ENCODE data around the gene BACH1.

Gene BACH1

DNA sequence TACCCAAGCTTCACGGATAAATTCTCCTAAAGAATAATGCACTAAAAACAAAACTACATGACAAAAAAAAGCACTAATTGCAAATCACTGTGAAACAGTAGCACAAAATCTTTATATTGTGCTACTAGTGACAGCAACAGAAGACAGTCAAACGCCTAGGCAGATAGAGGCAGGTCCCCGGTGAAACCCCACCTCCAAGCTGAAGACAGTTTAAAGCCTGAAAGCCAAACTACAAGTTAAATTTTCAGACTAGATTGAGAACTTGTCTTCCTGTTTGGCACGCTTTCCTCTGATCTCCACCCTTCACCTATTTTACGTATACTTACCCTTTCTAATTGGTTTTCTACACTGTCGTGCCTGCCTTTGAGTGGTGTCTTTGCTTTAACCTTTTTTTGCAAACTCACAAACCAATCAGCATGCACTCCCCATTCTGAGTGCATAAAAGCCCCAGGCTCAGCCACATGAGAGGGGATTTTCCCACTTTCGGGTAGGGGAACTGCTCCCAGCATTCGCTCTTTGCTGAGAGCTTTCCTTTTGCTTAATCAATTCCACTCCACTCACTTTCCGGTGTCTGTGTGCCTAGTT is 3.6 kb upstream of the BACH1 start:
- DNase-seq, result no peak

DNA sequence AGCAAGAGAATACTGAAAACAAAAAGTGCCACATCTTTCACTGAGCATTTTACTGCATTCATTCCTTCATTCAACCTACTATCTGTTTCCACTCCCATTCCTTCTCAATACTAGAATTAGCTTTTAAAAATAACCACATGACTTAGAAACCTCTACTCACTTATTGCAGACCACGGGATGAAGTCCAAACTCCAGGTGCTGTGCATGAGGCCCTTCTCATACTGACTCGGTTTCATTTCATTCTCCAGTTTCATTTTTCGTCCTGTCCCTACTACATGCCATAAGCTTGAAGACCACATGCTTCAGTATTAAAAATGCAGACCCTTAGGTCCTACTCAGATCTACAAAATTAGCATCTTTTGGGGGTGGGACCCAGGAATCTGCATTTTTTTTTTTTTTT is 2.3 kb upstream of the BACH1 start:
- DNase-seq, result no peak

DNA sequence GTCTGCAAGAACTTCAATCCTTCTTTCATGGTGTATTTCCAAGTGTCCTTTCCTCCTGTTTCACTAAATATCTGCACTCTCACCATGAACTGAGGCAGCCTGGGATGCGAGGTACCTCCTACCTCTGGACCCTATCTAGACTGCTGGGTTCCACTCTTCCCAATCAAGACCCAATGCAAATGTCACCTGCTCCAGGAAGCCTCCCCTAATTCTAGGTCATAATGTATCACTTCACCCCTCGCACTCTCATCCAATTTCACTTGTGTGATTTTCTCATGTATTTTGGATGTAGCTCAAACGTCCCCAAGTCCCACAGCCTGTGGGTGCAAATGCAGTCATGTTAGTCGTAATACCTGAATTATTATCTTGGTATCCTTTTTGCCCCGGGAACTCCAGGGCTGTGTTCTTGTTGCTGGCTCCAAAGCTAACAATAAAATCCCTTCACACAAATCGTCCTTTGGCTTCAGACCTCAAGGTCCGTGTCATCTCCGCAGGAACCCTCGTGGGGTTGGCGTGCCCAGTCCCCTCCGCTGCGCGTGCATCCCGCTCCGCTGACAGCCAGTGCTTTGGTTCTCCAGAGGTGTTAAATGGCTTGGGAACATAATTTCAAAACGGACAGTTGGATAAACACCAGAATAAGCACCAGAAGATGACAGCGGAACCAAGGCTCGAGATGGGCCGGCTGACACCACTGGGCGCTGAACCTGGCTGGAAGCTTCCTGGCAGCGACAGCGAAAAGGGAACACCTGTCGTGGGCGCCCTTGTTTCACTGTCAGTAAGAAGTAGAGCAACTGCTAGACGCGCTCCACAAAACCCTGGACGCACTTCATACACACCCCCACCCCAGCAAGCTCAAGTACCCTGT is 1.0 kb upstream of the BACH1 start:
- no peak for DNase-seq

DNA sequence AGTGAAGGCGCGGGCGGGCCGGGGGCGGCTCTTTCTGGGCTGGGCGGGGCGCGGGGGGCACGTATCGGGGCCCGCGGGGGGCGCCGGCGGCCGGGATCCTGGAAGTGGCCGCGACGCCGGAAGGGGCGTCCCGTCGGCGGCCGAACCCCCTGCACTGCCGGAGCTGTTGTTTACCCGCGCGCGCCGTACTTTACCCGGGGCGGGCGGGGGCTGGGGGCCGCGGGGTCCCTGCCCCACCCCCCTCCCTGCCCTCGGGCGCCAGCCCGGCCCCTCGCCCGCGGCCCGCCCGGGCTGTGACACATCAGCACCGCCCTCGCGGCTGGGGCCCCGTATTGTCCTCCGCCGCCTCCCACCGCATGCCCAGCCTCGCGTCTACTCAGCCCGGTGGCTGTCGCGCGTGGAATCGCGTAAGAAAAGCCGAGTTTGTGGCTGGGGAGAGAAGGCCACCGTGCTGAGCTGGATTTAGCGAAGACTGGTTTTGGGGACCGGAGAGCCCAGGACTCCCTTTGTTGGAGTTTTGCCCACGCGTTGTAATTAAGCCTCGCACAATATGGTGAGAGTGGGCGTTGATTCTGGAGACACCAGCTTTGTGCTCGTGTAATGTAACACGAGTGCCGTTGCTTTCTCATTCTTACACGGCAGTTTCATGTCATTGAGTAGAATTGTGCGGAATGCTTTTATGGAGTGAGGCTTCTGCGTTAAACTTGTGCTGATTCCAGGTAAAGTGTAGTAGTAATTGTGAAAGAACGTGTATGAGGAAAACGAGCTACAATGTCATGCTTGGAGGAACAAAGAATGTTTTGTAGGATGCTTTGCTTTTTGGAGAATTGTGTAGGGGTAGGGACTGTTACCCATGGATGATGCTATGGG is 559 bp downstream of the BACH1 start:
- no peak for DNase-seq

DNA sequence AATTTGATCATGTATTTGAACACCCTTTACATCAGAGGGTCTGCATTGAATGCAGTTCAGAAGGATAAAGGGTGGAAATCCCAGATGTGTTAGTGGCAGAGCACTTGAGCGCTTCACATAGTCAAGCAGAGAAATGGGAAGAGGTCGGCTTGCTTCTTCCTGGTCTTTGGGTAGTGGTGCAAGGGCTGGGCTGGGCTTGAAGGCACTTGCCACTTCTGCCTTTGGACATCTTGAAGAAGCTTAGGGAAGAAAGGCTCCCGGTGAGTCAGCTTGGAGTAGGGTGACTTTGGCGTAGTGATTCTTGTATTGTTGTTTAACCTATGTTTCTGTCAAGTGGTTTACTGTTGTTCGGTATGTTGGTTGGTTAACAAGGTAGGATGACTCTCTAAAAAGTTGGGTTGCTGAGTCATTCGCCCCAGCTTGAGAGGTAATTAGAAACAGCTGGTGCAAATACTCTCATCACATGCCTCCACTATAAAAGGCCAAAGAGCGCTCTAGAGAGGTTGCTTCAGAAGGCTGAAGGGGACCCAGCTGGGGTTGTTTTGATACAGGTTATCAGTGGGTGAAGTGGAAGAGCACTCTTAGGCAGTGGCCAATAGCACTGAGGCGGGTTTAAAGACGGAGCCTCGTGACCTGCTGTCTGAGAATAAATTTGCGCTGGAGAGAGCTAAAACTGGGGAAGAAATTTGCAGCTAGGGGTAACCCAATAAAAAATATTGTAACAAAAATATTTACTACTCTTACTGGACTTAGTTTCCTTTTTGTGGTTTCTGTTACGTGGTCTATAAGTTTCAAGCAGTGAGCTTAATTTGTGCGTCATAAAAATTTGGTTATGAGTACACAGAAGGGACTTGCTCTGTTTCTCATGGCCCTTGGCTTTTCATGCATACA is 1.4 kb downstream of the BACH1 start:
- DNase-seq, result peak; percentile 45

DNA sequence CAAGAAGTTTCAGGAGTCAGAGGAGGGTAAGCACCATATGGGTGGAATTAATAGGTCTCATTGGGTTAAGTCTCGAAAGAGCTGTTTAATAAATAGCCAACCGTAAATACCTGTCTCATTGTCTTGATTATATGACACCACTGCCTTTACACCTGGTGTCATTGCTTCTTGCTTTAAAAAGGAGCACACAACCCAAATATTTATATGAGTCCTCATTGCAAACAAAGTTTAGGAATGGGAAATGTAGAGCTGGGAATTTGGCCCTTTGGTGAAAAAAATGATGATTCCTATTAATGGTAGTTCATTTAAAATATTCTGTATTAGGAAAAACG is 2.1 kb downstream of the BACH1 start:
- no peak for DNase-seq

DNA sequence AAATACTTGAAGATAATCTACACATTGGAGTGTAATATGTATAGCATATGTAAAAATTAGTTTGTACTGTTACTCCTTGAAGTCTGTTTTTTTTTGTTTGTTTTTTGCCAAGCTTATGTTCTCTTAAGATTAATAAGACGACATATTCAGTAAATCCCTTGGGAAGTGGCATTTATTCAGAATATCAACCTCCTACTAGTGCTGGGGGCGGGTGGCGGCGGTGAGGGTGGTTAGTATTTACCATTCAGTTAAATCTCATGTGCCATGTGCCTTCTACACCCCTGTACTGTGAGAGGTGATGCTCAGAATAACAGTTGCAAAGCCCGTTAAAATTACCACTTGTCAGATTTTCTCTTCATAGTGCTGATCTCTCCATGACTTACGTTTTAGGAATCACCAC is 3.0 kb downstream of the BACH1 start:
- no peak for DNase-seq

DNA sequence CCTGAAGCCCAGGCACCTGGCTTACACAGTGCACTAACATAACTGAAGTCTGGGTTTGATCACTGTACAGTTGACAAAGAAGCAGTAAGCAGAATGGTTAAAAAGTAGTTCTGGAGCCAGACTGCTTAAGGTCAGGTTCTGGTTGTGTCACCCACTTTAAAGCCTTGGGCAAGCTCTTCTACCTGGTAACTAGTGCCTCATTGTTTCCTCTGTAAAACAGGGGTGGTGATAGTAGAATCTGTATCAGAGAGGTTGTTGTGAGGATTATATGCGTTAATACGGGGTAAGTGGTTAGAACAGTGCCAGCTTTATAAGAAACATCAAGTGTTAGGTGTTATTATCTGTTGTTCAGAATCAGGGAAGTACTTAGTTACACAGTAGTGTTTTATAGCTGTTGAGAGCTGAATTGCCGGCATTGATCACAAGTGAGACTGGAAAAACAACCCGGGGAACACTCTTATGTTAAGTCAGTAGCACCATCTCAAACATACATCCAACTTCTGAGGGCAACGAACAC is 3.7 kb downstream of the BACH1 start:
- no peak for DNase-seq

DNA sequence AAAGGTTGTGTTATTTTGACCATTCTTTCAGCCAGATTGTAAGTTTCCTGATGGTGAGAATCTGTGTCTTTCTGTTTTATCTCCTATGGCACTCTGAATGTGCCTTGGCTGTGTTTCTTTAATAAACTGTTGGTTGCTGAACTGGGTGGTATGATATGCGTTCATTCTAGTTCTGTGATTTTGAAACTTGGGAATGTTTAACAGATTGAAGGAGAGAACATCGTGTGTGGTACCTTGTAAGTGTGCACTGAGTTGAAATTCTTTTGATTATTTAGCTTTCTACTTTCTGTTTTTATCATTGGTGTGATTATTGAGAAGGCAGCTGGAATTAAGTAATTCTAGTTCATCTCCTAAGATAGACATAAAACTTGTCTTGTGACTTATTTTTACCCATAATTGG is 4.6 kb downstream of the BACH1 start:
- DNase-seq, result no peak

DNA sequence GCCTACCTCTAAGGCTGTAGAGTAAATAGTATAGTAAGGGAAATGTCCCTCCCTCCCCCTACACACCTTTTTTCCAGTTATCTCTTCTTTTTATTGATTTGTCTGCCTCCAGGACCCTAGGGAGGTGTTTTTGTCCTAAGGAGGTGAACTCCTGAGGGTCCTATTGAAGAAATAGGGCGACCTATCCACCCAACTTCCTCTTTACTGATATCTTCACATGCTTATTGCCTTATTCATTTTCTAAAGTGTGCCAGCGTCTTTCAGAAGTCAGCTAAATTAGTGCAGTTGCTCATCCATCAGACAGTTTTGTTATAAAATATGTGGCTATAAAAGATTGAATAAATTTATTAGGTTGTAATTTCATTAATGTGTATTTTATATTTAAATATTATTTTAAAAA is 5.9 kb downstream of the BACH1 start:
- DNase-seq, result no peak

DNA sequence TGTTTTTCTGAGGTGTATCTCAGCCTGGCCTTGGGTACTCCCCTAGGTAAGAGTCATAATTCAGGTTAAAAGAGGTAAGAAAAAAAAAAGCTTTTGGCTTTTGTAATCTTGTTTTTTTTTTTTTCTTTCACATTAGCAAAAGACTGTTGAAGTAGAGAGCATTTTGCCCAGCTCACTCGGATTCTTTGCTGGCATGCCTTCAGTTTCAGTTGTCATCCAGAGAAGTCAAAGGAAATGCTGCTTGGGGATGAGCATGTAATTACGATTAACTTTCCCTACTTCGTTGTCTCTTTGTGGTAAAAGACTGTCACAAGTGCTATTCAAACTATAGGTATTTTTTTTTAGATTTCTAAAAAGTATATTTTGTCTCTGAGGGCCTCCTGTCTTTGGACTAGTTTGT is 6.3 kb downstream of the BACH1 start:
- DNase-seq, result no peak

DNA sequence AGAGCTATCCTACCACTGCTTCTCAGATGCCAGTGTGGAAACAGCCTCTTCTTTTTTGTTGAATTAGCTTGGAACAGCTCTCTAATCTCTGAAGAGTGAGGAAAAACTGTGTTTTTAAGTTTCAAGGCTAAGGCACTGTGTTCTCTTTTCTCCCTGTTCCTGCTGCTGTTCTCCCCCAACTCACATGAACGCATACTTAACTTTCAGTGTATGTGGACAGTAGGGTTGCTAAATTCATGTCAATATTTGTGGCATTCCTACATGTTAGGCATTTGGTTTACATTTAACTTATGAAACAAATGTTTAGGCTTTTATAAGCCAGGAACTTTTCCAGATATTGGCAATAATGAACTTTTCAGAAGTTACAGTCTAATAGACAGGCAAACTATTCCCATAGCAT is 6.8 kb downstream of the BACH1 start:
- DNase-seq, result no peak

DNA sequence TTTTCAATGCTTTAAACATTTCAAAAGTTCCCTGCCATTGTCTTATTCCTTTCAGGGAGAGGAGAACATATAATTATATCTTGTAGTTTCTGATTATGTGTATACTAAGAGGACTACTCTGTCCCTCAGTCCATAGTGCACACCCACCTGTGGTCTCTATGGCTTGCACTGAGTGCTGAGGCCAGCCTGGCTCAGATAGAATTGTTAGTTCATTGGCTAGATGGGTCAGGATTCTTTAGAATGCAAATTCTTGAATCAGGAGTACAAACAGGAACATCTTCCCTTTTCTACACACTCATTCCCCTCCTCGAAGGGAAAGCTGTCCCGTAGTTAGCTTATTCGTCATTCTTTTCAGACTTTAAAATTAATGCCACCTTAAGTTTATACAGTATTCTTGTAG is 8.2 kb downstream of the BACH1 start:
- peak; percentile 46 for DNase-seq

DNA sequence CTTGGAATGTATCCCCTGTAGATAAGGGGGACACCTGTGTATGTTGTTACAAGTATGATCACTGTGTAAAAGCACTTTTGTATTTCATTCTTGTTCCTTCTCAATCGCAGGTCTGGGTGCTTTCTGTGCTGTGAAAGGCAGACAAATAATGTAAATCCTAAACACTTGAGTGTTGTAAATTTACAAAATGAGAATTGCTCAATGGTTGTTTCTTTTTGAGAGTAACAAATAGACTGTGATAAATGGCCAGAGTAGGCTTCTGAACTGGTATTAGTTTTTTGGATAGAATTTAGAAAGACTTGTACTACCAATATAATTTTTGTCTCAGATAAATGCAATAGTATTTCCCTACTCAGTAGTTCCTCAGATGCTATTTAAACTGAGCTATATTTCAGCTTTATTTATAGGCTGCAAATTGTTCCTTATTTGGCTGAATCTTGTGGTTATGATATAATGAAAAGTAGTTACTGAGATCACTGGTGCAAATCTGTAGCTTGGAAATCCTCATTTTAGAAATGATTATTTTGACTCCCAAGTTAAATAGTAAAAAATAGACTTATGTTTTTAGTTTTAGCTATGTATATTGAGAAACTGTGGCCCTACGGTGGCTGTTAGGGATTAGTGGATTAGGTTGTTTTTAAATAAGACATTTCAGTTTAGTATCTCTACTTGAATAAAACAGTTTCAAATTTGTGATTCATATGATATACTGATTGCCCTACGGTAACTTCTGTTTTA is 9.2 kb downstream of the BACH1 start:
- no peak for DNase-seq

DNA sequence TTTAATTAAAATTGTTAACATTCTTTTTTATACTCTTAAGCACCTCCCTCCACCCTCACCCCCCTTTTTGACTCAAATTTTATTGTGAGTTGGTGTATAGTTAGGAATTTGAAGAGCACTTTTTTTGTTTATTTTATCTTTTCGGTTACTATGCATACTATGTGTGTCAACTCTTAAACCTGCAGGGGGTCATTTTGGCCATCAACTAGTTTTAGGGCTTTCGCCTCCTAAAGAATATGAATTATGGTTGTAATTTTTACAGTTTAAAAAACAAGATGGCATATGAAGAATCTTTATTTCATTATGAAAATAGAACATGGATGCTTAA is 9.7 kb downstream of the BACH1 start:
- DNase-seq, result no peak

DNA sequence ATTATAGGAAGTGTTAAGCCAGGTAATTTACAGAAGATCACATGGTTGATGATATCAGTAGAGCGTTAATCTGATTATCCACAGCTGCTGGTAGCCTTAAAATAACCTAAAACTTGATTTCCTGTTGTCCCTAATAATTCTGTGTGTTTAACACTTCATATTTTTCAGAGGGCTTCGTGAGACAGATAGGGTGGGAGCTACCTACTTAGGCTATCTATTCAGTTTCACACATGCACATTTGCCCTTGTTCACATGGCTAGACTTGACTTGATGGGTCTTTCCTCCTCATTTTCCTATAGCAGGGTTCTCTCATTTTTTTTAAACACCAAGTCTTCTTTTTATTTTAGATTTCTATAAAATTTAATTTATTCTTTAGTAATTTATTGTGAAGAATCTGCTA is 11.0 kb downstream of the BACH1 start:
- DNase-seq, result no peak

DNA sequence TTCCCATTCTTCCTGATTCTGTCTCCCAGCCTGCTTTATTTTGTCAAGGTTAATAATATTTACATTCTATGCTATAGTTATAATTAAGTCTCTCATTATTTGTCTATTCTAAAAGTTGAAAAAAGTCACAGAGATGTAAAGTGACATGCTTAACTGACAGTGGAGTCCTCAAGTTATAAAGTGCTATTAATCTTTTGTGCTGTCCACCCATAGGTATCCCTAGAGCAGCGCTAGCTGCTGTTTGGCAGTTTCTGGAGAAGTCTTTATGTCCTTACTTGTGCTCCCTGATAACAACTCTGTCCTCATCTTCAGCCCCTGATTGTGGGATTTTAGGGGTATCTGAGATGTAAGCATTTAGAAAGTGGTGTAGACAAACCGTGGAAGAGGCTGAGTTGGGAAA is 13.1 kb downstream of the BACH1 start:
- DNase-seq, result no peak

DNA sequence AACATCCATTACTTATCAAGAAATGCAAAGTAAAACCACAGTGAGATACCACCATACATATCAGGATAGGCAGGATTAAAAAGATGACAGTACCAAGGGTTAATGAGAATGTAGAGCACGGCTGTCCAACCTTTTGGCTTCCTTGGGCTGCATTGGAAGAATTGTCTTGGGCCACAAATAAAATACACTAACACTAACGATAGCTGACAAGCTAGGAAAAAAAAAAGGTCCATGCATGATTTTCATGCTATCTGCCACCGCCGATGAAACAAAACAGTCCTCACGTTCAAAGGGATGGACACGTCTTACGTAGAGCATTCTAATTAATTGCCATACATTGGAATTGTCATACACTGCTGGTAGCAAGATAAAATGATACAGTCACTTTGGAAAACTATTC is 14.3 kb downstream of the BACH1 start:
- DNase-seq, result no peak

DNA sequence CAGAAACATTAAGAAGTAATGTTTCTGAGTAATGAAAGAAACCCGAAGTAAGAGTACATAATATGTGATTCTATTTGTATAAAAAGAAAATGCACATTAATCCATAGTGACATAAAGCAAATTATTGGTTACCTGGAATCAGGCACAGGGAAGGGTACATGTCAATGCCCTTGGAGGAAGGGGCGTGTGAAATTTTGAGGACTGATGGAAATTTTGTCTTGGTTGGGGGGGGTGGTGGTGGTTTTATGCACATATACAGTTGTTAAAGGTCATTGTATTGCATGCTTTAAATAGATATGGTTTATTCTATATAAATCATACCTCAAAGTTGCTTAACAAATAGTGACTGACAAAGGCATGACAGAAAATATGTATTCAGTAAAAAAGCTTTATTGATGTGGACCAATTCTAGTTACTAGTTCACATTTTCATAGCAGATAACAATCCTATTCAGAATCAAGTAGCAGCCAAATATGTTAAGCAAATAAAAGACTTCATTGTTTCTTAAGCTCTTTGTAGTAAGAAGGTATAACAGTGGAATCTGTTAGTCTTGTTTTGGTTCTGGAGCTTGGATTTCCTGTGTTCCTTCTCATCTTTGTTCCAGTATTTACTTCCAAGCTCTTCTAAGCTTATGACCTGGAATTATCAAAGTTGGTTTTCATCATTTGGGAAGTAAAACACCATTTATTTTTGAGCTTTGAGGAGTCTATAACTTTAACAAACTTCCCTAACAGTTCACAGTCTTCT is 15.1 kb downstream of the BACH1 start:
- no peak for DNase-seq

DNA sequence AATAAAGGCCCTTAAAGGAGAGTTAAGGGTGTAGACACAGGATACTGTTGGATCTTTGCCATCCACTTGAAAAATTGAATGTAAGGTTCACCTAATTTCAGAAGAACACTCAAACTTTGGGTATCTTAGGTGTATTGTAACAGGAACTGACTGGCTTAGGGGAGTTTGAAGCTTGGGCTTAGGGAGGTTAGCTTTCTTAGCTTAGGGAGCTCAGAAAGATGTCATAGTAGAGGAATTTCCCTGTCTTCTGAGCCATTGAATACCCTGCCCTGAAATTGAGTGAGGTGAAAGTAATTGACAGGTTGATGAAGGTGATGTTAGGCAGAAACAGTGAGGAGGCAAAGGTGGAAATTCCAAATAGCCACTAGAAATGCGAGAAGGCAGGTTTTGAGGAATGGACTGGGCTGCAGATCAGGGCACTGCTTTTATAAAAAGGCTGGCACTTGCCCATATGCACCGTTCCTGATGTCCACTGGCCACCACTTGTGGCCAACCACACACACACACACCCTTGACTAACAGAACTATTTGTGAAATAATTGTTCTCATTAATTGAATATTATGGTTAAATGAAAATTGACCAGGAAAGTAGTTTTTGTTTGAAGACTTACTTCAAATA is 16.5 kb downstream of the BACH1 start:
- no peak for DNase-seq
